KG1 (cell line): ENCODE measurements around the gene MLH1.

Experiments used
- DNase-seq: peaks from one replicate; lab custom pipeline; 2025; lab: John Stamatoyannopoulos, UW

The MLH1 gene

GRCh38 chr3:37094636-37095035 is 101.3 kb downstream of the MLH1 start:
- DNase-seq = no peak

GRCh38 chr3:37096288-37096687 is 103.0 kb downstream of the MLH1 start:
- DNase-seq = no peak

GRCh38 chr3:37096975-37097374 is 103.7 kb downstream of the MLH1 start:
- DNase-seq = no peak

- no peak for DNase-seq
Measured at GRCh38 chr3:37097776-37098175, 104.5 kb downstream of the MLH1 start.

- no peak for DNase-seq
Measured at GRCh38 chr3:37098884-37099283, 105.6 kb downstream of the MLH1 start.

- DNase-seq = no peak
Measured at GRCh38 chr3:37099469-37099868, 106.2 kb downstream of the MLH1 start.

- DNase-seq = no peak
Measured at GRCh38 chr3:37100411-37100810, 107.1 kb downstream of the MLH1 start.
